Measurements from ENCODE around the gene IGSF3.

Gene IGSF3

DNA sequence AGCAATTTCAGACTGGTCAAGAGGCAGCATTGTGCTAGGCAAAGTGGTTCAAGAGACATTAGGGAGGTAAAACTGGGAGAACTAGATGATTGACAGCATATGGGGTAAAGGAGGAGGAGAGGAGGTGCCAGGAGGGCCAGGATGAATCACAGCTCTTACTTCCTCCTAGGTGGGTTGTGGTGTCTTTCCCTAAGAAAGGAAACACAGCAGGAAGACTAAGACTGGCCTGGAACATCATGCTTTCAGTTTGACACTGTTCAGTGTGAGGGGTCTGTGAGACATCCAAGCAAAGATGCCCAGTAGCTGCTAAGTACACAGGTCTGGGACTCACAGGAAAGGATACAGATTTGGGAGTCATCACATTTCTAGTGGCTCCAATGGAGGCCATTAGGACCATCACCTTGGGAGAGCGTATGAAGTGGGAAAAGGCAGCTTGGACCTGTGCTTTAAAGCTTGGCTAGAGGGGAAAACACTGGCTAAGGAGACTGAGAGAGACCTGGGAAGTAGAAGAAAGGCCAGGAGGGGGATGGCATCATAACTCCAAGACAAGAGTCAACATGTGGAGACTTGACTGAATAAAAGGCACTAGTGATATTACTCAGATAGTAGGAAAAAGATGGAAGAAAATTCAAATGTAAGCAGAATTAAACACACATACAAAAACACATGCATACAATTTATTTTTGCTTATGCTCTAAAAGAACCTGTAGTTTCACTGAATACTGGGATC lies 114.0 kb downstream of the IGSF3 start:
- no peak for DNase-seq

GRCh38 chr1:116546354-116546977 lies 121.1 kb downstream of the IGSF3 start:
- DNase-seq: no peak

DNA sequence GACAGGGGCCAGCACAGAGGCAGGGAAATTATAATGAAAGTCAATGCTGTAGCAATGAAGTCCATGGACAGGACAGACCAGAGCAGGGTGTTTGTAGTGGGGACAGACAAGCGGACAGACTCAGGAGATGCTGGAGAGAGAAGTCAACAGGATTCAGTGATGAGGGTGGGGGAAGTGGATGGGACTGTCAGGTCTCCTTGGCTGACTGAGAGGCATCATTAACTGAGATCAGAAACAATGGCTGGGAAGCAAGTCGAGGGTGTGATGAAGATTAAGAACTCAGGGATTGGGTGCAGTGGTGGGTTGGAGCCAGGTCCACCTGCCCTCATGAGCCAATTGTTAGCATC lies 122.2 kb downstream of the IGSF3 start:
- no peak for DNase-seq

DNA sequence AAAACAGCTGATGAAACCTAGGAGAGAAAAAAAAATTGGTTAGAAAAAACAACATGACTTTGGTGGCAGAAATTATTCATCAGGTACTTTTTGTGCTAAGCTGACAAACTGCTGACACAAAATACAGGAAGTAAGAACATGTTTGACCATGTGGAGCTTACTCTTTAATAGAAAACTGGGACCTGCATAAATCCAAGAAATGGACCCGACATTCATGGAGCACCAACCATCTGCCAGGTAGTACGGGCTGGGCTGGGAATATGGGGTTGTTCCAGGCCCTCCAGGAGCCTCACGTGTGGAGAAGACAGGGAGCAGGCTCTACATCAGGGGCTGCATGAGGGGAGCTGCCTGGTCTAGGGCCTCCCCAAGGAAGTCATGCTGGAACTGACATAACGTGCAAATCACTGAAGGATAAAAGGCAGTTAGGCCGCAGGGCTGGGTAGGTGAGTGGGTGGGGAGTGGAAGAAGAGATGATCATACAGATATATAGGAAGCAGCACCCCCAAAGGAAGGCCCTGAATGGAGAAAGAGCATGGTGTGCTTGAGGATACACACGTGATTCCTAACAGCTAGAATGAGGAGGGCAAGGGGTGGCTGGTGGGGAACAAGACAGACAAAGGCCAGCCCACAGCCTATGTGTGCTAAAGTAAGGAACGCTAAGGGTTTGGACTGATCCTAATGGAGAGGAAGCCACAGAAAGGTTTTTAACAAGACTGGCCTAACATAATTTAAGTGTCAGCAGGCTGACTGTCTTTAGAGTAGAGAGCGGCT lies 122.8 kb downstream of the IGSF3 start:
- no peak for DNase-seq

DNA sequence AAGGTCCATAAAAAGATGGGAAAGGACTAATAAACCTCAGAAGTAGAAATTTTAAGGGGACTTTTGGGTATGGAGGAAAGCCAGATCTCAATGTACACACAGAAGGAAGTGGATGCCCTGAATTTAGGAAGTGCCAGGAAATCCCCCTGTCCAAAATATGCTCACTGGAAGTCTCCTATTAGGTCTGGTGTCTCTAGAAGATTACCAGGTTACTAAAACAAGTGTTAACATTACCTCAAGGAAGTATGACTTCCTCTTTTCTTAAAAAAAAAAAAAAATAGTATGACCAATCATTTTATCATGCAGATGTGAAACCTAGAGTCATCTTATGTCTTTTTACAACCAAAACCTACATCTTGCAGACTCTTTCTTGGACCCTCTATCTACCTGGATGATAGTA lies 127.4 kb downstream of the IGSF3 start:
- no peak for DNase-seq

DNA sequence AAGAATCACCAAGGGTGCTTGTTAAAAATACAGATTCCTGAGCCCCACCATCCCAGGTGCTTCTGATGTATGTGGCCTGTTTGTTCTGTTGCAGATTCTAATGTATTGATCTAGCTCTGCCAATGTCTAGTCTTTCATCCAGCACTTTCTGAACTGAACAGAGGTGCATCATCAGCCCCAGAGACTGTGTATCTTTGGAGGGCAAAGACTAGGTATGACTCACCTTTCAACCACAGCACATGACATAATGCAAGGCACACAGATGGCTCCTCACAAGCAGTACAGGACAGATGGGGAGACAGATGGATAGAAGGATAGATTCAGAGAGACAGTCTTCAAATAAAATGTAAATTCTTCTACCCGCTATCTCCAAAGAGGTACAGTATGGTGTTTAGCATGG lies 129.0 kb downstream of the IGSF3 start:
- DNase-seq: no peak

GRCh38 chr1:116537898-116538297 lies 129.6 kb downstream of the IGSF3 start:
- DNase-seq: no peak

- no peak for DNase-seq
Observed at GRCh38 chr1:116537040-116537831, 130.3 kb downstream of the IGSF3 start.

GRCh38 chr1:116534014-116534739 lies 133.4 kb downstream of the IGSF3 start:
- DNase-seq: peak; percentile 47

DNA sequence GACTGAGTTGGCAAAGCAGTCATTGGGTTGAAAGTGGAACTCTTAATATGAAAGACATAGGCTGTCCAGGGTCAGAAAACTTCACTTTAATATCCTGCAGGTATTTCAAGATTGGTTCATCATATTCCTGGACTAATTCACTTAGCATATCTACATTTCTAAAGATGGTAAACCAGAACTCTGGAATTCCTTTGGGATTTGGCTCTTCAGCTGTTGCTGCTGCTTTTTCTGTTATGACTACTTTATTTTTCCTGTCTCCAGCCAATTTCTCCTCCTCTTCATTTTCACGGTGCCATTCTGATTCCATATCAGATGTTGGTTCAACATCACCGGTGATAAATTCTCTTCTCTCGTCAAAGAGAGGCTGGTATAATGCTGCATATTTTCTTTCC lies 134.1 kb downstream of the IGSF3 start:
- DNase-seq: no peak

- no peak for DNase-seq
Observed at GRCh38 chr1:116532671-116533428, 134.7 kb downstream of the IGSF3 start.

DNA sequence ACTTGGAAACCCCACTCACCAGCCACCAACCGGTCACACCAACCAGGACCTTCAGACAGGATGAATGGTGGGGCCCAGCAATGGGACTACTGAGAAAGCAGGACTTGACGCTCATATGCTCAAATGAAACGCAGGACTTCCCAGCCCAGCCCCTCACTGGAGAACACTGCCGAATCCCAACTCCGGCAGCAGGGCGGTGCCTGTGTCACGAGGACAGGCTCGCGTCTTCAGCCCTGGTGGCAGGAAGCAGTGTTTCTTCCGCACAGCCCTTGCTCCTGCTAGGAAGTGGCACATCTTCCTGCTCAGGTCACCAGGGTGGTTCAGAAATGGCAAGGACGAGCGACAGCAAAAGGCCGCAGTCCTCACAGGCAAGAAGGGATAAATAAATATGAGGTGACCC lies 135.6 kb downstream of the IGSF3 start:
- DNase-seq: no peak

DNA sequence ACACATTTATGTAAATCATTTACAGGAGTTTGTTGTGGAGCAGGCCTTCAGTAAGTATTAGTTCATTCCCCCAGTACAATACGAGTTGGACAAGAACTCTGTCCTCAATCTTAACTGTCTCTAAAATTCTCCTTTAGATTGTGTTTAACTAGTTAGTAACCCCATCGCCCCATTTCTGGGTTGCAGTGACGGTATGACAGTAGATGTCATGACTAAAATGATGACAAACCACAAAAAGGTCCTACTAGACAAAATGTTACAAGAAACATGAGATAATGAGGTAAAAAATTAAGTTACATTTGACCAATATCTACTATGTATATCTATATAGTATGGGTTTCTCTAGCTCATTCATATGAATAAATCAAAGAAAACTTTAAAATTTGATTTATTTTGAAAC lies 137.9 kb downstream of the IGSF3 start:
- no peak for DNase-seq

- no peak for DNase-seq
Observed at GRCh38 chr1:116529199-116529631, 138.3 kb downstream of the IGSF3 start.

- no peak for DNase-seq
Observed at GRCh38 chr1:116528329-116529083, 139.0 kb downstream of the IGSF3 start.

GRCh38 chr1:116525440-116525839 lies 142.1 kb downstream of the IGSF3 start:
- no peak for DNase-seq

Measured in eye (tissue), 1 donor.